Mammary epithelial cell (primary cell): ENCODE data around the gene DST.

Experiments used
- CTCF ChIP-seq, 2 donors: IDR thresholded peaks in 1 of 2; conservative IDR thresholded peaks in 1 of 2; 2 replicates each; pipeline ENCODE4 v1.5.1; 2011 to 2012; ENCODE audit warnings: inconsistent platforms in 2 of 2, low read length in 2 of 2, mild to moderate bottlenecking in 2 of 2, control low read depth in 1 of 2, low read depth in 1 of 2; ENCODE audit not compliant: insufficient read depth in 1 of 2; ENCODE audit errors: extremely low read depth in 1 of 2
- EZH2 ChIP-seq: IDR thresholded peaks from 2 replicates; pipeline ENCODE4 v1.6.1; 2012; ENCODE audit warnings: low read length, inconsistent platforms, borderline replicate concordance

GRCh38 chr6:56481957-56482356, 160.7 kb downstream of the DST start:
- TF ChIP-seq CTCF (conservative IDR thresholded peaks at IDR 0.05 in 1 of 2, IDR thresholded peaks at IDR 0.05 in 1 of 2; ENCODE audit: extremely low read depth in 1 of 2, insufficient read depth in 1 of 2, low read depth in 1 of 2, low read length in 2 of 2) (no peak), EZH2 (no peak)
